Measurements from ENCODE around the gene FGF1.

- no peak for TF ChIP-seq SUZ12 (IDR thresholded peaks at IDR 0.05)
- no peak for TF ChIP-seq CTBP1 (IDR thresholded peaks at IDR 0.05; ENCODE audit: borderline replicate concordance)
- no peak for TF ChIP-seq NFRKB (IDR thresholded peaks at IDR 0.05)
- TF ChIP-seq L3MBTL2 (conservative IDR thresholded peaks at IDR 0.05): no peak
- no peak for TF ChIP-seq BHLHE40 (IDR thresholded peaks at IDR 0.05; ENCODE audit: borderline replicate concordance)
- TF ChIP-seq SP1 (IDR thresholded peaks at IDR 0.05): no peak
- TF ChIP-seq LEF1 (IDR thresholded peaks at IDR 0.05; ENCODE audit: borderline replicate concordance): no peak
- TF ChIP-seq PKNOX1 (IDR thresholded peaks at IDR 0.05): no peak
- no peak for TF ChIP-seq ARNT (IDR thresholded peaks at IDR 0.05)
- no peak for TF ChIP-seq ZNF384 (IDR thresholded peaks at IDR 0.05)
- no peak for TF ChIP-seq TARDBP (IDR thresholded peaks at IDR 0.05)
Observed at GRCh38 chr5:142700566-142700965, 14.7 kb upstream of the FGF1 start.
